CD14-positive monocyte (primary cell): ENCODE measurements around the gene CASP4. TPM values are rescaled to one million over a fixed set of nuclear protein-coding genes. Genes with fewer than 3 reads are reported as not detected.

Source experiments
- DNase-seq, 3 donors: peaks; one replicate each; pipeline ENCODE4 v3.0.0-alpha.2; 2011 to 2022
- H2AFZ ChIP-seq: 2 replicates; pipeline ENCODE4 v1.6.0; 2012; ENCODE audit warnings: mild to moderate bottlenecking, low read depth, low read length, inconsistent platforms; ENCODE audit not compliant: insufficient read depth, poor library complexity, severe bottlenecking
- H3K27ac ChIP-seq, 2 donors: 1 replicate in 1 of 2; 2 replicates in 1 of 2; pipeline ENCODE4 v1.5.1; 2012 to 2013; ENCODE audit warnings: low read length in 2 of 2, control low read depth in 1 of 2, inconsistent platforms in 1 of 2, low read depth in 1 of 2, mild to moderate bottlenecking in 1 of 2
- H3K27me3 ChIP-seq, 2 donors: one replicate each; pipeline versions ENCODE4 v1.6.0 to v1.6.1; 2011 to 2013; ENCODE audit warnings: low read length in 2 of 2; ENCODE audit not compliant: control insufficient read depth in 2 of 2, insufficient read depth in 2 of 2
- H3K36me3 ChIP-seq, 2 donors: replicated peaks in 1 of 2; 1 replicate in 1 of 2; 2 replicates in 1 of 2; pipeline versions ENCODE4 v1.5.1 to v1.6.1; 2012 to 2013; ENCODE audit warnings: low read length in 2 of 2, control low read depth in 1 of 2, inconsistent platforms in 1 of 2, mild to moderate bottlenecking in 1 of 2; ENCODE audit not compliant: insufficient read depth in 2 of 2, control insufficient read depth in 1 of 2
- H3K4me1 ChIP-seq, 2 donors: 1 replicate in 1 of 2; 2 replicates in 1 of 2; pipeline versions ENCODE4 v1.5.1 to v1.6.1; 2012 to 2013; ENCODE audit warnings: low read length in 2 of 2, control low read depth in 1 of 2, inconsistent platforms in 1 of 2, mild to moderate bottlenecking in 1 of 2, moderate library complexity in 1 of 2; ENCODE audit not compliant: insufficient read depth in 2 of 2, control insufficient read depth in 1 of 2
- H3K4me2 ChIP-seq: replicated peaks from 2 replicates; pipeline ENCODE3; 2012; ENCODE audit warnings: low read length, moderate library complexity, mild to moderate bottlenecking; ENCODE audit not compliant: poor library complexity, severe bottlenecking; ENCODE audit errors: extremely low read depth
- H3K4me3 ChIP-seq, 3 experiments: fragments of 200-600 bp in 1 of 3; sonication (generic) in 1 of 3; replicated peaks in 1 of 3; 1 replicate in 2 of 3; 2 replicates in 1 of 3; pipeline ENCODE4 v1.5.1; 2011 to 2013; ENCODE audit warnings: low read length in 3 of 3, mild to moderate bottlenecking in 3 of 3, control low read depth in 2 of 3, low read depth in 2 of 3, inconsistent platforms in 1 of 3, moderate library complexity in 1 of 3
- H3K79me2 ChIP-seq: 2 replicates; pipeline ENCODE4 v1.6.0; 2012; ENCODE audit warnings: mild to moderate bottlenecking, control low read depth, inconsistent platforms, low read length, moderate library complexity; ENCODE audit not compliant: insufficient read depth
- H3K9ac ChIP-seq: 2 replicates; pipeline ENCODE4 v1.6.0; 2017; ENCODE audit warnings: low read length, mild to moderate bottlenecking; ENCODE audit not compliant: insufficient read depth, poor library complexity, severe bottlenecking
- H3K9me3 ChIP-seq, 2 donors: replicated peaks in 1 of 2; 1 replicate in 1 of 2; 2 replicates in 1 of 2; pipeline versions ENCODE4 v1.5.1 to v1.6.1; 2012 to 2013; ENCODE audit warnings: low read length in 2 of 2, control low read depth in 1 of 2; ENCODE audit not compliant: control insufficient read depth in 1 of 2, insufficient read depth in 1 of 2
- H4K20me1 ChIP-seq: 2 replicates; pipeline ENCODE4 v1.6.0; 2012; ENCODE audit warnings: mild to moderate bottlenecking, low read length, control low read depth, moderate library complexity; ENCODE audit not compliant: insufficient read depth
- H3K27ac Mint-ChIP-seq, 7 donors: one replicate each; pipeline ENCODE4 v1.8.0; 2020; ENCODE audit warnings: mild to moderate bottlenecking in 7 of 7, mixed read lengths in 7 of 7, moderate library complexity in 6 of 7, inconsistent platforms in 2 of 7
- H3K27me3 Mint-ChIP-seq, 3 donors: one replicate each; pipeline ENCODE4 v1.8.0; 2021 to 2022; ENCODE audit warnings: low read depth in 3 of 3, mild to moderate bottlenecking in 3 of 3, mixed read lengths in 3 of 3, moderate library complexity in 3 of 3, inconsistent platforms in 1 of 3
- H3K36me3 Mint-ChIP-seq, 2 donors: one replicate each; pipeline ENCODE4 v1.8.0; 2020; ENCODE audit warnings: mixed read lengths in 2 of 2, inconsistent platforms in 1 of 2, mild to moderate bottlenecking in 1 of 2
- H3K4me1 Mint-ChIP-seq: one replicate; pipeline ENCODE4 v1.8.0; 2020; ENCODE audit warnings: mild to moderate bottlenecking, mixed read lengths
- H3K4me3 Mint-ChIP-seq, 2 donors: one replicate each; pipeline ENCODE4 v1.8.0; 2020; ENCODE audit warnings: mild to moderate bottlenecking in 2 of 2, mixed read lengths in 2 of 2, moderate library complexity in 1 of 2
- H3K9me3 Mint-ChIP-seq, 7 donors: one replicate each; pipeline ENCODE4 v1.8.0; 2020 to 2022; ENCODE audit warnings: mixed read lengths in 7 of 7, mild to moderate bottlenecking in 6 of 7, moderate library complexity in 6 of 7, inconsistent platforms in 2 of 7
- WGBS: methylation state at CpG from one replicate; pipeline ENCODE4 v1.1.5; 2013; ENCODE audit warnings: missing lambda C conversion rate; ENCODE audit not compliant: insufficient coverage; 5-methylcytosine and 5-hydroxymethylcytosine counted together
- intact Hi-C, 2 donors: fragments of 100-400 bp; cut with micrococcal nuclease; formaldehyde crosslinking; loops; one replicate each; pipeline versions ENCODE4 v1.15.0 to v1.15.1; 2023
- polyA plus RNA-seq, 3 donors: library from polyadenylated mRNA; depleted of rRNA in 1 of 3; unstranded in 2 of 3; stranded (reverse) in 1 of 3; fragments of 300-500 nt in 2 of 3; fragments of >200 nt in 1 of 3; fragmentation: Illumina TruSeq in 2 of 3; gene quantifications; 1 replicate in 2 of 3; 2 replicates in 1 of 3; pipeline ENCODE4 v1.2.3, GENCODE V29; 2012 to 2021
- TF ChIP-seq, protein P1 (sequence below): fragments of 200-600 bp; IDR thresholded peaks from one replicate; pipeline ENCODE4 v1.8.0; 2022; ENCODE audit warnings: antibody characterized with exemption, mild to moderate bottlenecking

CASP4 gene
- polyA plus RNA-seq, 3 donors, result 148 to 213 (median 163) TPM

DNA sequence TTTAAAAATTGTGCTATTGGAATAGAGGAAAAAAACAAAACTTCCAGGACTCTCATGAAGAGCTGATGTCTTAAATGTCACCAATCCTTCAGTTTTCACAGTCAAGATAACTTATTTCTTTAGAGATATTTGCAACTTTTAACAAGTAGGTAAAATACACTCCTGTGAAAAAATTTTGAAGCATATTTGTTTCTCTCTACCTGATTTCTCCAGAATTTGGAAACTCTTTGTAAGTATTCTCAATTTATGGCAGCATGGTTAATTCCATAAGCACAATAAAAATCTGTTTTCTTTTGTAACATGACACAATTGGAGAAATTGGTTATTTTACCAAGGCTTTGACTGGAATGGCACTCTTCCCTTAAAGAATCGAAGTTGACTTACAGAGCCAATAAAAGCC lies 4.1 kb downstream of the CASP4 start:
- WGBS, result no CpG with 5 or more reads among the region's 1 CpG
- peaks cover 20 to 31% of the 10 kb centered on the region in 2 donors for H3K4me1 ChIP-seq
- intact Hi-C loops, result no loop called here
- peaks cover 8 to 46% of the 10 kb centered on the region in 2 donors for H3K36me3 ChIP-seq
- H3K27ac Mint-ChIP-seq, result no peak overlapping the region
- H3K36me3 Mint-ChIP-seq, result peaks cover 39 to 45% of the 10 kb centered on the region in 2 donors
- H3K79me2 ChIP-seq, result peaks cover 90% of the 10 kb centered on the region
- no peak overlapping the region for H3K27ac ChIP-seq
- no peak overlapping the region for H3K4me3 ChIP-seq
- H3K9ac ChIP-seq, result no peak overlapping the region
- peaks cover 0 to 6% (median 0%) of the 10 kb centered on the region in 7 donors for H3K9me3 Mint-ChIP-seq
- H4K20me1 ChIP-seq, result peaks cover 37% of the 10 kb centered on the region
- no peaks in the 10 kb centered on the region for H3K27me3 Mint-ChIP-seq
- H3K4me2 ChIP-seq, result no peak overlapping the region
- H3K4me3 Mint-ChIP-seq, result no peak overlapping the region
- no peak overlapping the region for H2AFZ ChIP-seq
- peaks cover 64% of the 10 kb centered on the region for H3K4me1 Mint-ChIP-seq
- DNase-seq, result no peak
- TF ChIP-seq, protein P1, sequence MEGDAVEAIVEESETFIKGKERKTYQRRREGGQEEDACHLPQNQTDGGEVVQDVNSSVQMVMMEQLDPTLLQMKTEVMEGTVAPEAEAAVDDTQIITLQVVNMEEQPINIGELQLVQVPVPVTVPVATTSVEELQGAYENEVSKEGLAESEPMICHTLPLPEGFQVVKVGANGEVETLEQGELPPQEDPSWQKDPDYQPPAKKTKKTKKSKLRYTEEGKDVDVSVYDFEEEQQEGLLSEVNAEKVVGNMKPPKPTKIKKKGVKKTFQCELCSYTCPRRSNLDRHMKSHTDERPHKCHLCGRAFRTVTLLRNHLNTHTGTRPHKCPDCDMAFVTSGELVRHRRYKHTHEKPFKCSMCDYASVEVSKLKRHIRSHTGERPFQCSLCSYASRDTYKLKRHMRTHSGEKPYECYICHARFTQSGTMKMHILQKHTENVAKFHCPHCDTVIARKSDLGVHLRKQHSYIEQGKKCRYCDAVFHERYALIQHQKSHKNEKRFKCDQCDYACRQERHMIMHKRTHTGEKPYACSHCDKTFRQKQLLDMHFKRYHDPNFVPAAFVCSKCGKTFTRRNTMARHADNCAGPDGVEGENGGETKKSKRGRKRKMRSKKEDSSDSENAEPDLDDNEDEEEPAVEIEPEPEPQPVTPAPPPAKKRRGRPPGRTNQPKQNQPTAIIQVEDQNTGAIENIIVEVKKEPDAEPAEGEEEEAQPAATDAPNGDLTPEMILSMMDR, result no peak
- H3K9me3 ChIP-seq, result no peaks in the 10 kb centered on the region
- no peaks in the 10 kb centered on the region for H3K27me3 ChIP-seq

DNA sequence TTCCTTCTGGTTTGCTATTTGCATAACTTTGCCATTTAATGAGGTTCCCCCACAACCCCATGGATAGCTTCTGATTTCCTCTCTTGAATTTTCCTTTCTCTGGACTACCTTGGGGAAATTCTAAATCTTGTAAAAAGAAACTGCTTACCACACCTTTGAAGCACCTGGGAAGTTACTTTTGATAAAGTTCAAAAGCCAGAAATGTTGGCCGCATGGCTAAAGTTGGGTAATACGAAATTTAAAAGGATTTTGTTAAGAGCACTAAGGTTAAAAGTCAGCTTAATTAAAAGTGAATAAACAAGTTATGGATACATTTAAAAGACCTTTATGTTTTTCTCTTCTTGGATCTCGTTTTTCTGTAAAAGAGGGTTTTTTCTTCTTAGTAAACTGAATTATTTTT lies 5.5 kb downstream of the CASP4 start:
- Mint-ChIP-seq H3K4me1 (peaks cover 68% of the 10 kb centered on the region), H3K27me3 (no peaks in the 10 kb centered on the region), H3K27ac (peak overlapping the region in 2 of 7 donors; percentile 7 to 53), H3K4me3 (no peak overlapping the region), H3K9me3 (peaks cover 0 to 8% (median 0%) of the 10 kb centered on the region in 7 donors), H3K36me3 (peaks cover 43 to 50% of the 10 kb centered on the region in 2 donors)
- H2AFZ ChIP-seq, result no peak overlapping the region
- H3K27me3 ChIP-seq, result no peaks in the 10 kb centered on the region
- peaks cover 51% of the 10 kb centered on the region for H4K20me1 ChIP-seq
- peaks cover 8 to 46% of the 10 kb centered on the region in 2 donors for H3K36me3 ChIP-seq
- H3K9me3 ChIP-seq, result no peaks in the 10 kb centered on the region
- DNase-seq, result no peak
- peaks cover 14 to 23% of the 10 kb centered on the region in 2 donors for H3K4me1 ChIP-seq
- TF ChIP-seq, protein P1, result no peak
- no peak overlapping the region for H3K4me2 ChIP-seq
- peak overlapping the region in 1 of 2 donors; percentile 48 for H3K27ac ChIP-seq
- no peak overlapping the region for H3K4me3 ChIP-seq
- intact Hi-C loops, result no loop called here
- no peak overlapping the region for H3K9ac ChIP-seq
- WGBS, result no CpG with 5 or more reads among the region's 3 CpGs
- H3K79me2 ChIP-seq, result peaks cover 99% of the 10 kb centered on the region
